HG03175 (cell line): Measurements from ENCODE around the gene DLD.
"Not testable (repeated sequence)": the region's sequence is repeated elsewhere in the genome, so short reads cannot be mapped to it uniquely, and the experiment has no call there.

Source experiments
- ATAC-seq: cut with Tn5 transposase; IDR thresholded peaks from one replicate; pipeline ENCODE4 v1.9.1; 2021; ENCODE audit warnings: mild to moderate bottlenecking, moderate library complexity; ENCODE audit not compliant: unreplicated experiment

DLD gene, protein sequence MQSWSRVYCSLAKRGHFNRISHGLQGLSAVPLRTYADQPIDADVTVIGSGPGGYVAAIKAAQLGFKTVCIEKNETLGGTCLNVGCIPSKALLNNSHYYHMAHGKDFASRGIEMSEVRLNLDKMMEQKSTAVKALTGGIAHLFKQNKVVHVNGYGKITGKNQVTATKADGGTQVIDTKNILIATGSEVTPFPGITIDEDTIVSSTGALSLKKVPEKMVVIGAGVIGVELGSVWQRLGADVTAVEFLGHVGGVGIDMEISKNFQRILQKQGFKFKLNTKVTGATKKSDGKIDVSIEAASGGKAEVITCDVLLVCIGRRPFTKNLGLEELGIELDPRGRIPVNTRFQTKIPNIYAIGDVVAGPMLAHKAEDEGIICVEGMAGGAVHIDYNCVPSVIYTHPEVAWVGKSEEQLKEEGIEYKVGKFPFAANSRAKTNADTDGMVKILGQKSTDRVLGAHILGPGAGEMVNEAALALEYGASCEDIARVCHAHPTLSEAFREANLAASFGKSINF

DNA sequence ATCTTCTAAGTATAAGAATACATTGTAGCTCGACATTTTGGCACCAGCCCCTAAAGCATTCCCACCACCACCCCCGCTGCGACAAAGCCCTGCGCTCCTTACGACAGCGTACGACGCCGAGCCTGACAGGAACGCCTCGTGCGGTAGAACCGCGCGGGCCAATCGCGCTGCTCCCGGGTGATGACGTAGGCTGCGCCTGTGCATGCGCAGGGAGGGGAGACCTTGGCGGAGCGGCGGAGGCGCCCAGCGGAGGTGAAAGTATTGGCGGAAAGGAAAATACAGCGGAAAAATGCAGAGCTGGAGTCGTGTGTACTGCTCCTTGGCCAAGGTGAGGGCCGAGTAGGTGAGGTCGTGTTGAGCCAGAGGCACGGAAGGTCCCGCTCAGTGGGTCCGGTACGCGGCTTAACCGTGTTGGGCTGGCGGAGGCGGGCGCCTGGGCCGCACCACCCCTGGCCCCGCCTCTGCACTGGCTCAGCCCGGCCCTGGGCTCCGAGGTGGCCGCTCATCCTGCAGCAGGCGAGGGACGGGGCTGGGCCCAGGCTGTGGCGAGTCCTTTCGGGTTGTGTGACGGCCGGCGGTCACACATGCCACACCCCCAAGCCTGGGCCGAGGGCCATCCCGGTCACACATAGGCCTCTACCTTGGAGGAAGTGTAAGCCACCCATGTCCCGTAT is at the start of gene DLD:
Gene DLD, plus strand, starts transcription at position 222 of the 674 bp plus-strand sequence. Its CDS starts 68 bp downstream, at position 290.
- peak; percentile 99 for ATAC-seq

DNA sequence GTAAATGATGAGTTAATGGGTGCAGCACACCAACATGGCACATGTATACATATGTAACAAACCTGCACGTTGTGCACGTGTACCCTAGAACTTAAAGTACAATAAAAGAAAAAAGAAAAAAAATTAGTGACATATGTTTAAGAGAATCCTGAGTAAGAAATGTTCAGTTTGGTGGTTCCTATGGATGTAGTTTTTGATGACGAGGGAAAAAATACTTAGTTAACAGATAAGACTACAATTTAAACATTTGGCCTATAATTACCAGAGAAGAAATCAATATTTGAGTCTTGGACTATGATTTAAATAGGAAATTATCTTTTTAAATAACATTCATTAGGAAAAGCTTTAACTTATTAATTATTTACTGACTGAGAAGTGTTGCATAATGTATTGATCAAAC is 48.8 kb upstream of the DLD start:
- ATAC-seq, result no peak

- ATAC-seq, result no peak
These were observed 47.8 kb upstream of the DLD start for GRCh38 chr7:107843184-107843583.

DNA sequence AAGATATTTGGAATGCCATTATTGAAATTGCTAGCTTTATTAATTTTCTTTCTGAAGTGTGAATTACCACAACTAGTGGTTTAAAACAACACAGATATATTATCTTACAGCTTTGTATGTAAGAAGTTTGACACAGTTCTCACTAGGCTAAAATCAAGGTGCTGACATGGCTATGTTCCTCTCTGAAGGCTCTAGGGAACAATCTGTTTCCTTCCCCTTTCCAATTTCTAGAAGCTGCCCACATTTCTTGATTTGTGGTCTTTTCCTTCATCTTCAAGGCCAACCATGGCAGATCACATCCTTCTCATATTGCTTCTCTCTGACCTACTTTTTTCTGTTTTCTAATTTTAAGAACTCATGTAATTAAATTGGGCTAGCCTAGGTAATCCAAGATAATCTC is 44.7 kb upstream of the DLD start:
- ATAC-seq, result no peak

GRCh38 chr7:107847168-107847835 is 43.7 kb upstream of the DLD start:
- ATAC-seq, result no peak

GRCh38 chr7:107847836-107848175 is 43.2 kb upstream of the DLD start:
- ATAC-seq, result not testable (repeated sequence)

- ATAC-seq, result not testable (repeated sequence)
These were observed 42.8 kb upstream of the DLD start for GRCh38 chr7:107848211-107848610.

DNA sequence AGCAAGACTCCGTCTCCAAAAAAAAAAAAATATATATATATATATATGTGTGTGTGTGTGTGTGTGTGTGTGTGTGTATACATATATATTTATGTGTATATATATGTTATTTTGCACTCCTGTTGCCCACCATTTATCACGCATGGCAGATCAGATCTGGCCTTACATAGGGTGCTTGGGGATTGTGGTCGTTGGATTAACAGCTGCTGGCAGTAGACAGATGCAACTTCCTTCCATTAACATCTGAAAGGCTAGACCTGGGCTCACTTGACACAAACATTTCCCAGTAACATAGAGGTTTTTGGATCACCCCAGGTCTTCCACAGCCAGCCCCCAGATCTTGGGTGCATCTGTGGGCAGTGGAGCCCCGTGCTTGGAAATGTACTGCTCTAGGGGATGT is 40.8 kb upstream of the DLD start:
- no peak for ATAC-seq

- ATAC-seq, result no peak
These were observed 40.3 kb upstream of the DLD start for GRCh38 chr7:107850643-107851042.

DNA sequence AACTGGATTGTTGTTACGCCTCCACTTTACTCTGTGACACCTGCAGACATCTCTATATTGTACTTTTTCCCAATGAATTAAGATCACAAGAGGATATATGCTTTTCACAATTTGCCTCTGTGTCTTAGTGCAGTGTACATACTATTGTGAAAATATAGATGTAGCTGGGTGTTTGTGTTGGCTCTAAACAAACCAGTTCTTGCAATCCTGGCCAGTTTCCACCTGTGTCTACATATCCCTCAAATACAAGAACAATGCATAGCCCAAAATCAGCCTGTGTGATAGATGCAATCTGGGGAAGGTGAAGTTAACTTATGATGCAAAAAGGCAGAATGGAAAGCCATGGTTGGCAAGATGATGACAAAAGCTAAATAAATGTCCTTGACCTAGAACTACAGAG is 36.5 kb upstream of the DLD start:
- ATAC-seq, result no peak

DNA sequence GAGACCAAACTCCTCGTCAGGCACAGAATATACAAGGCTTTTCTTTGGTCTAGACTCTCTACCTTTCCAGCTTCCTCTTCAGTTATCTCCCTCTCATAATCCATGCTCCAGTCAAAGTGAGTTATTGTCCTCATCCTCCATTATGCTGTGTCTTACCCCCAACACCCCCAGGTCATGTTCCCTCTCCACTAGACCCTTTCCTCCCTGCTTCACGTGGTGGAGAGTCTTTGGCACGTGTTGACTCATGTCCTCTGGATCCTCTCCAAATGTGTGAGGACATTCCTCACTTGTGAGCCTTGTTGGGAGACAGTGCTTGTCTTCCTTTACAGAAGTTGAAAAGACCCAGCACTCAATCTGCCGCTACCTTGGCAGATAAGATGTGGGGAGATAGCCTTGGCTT is 36.0 kb upstream of the DLD start:
- no peak for ATAC-seq

DNA sequence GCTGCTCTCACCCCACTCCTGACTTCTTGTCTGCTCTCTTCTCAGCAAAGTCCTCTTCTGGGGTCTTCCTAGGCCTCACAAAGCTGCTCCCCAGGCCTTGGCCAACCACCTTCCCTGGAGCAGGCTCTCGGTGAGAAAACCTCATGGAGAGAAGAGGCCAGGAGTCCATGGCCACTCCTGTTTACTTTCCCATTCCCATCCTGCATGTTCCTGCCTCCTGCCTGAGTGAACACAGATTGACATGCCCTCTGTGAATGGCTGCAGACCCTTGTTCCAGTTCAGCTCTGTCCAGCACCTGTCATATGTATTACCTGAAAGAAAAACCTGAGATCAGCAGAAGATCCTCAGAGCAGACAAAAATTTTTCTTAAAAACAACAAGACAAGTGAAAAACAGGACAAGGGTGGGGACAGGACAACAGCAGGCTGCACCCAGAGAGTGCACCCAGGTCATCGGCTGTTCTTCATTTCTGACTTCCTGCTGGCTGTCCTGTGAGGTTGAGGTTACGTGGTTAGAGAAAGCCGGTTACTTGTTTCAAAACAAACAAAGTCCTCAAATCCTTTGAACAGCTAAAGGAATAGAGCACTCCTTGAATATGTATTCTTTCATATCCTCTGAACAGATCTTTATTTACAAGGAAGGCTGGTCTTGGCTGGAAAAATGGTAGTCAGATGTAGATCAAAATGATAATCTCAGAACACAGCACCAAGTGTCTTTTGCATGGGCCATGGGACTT is 34.0 kb upstream of the DLD start:
- ATAC-seq, result no peak

DNA sequence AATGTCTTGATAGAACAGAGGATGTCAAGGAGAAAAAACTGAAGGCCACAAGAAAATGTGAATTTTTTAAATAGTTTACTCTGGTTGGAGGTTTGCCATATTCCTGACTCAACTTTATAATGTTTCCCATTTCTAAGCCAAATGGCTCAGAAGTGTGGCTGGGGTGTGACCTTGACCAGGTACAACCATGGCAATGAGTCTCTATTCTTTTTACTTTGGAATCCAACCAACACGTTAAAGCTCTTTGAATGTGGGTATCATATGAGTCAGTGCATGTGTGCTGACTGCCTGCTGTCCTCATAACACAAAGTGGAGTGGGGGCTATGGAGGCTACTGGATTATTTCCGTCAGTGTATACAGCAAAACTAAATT is 33.5 kb upstream of the DLD start:
- no peak for ATAC-seq

GRCh38 chr7:107858280-107858679 is 32.7 kb upstream of the DLD start:
- ATAC-seq, result no peak

DNA sequence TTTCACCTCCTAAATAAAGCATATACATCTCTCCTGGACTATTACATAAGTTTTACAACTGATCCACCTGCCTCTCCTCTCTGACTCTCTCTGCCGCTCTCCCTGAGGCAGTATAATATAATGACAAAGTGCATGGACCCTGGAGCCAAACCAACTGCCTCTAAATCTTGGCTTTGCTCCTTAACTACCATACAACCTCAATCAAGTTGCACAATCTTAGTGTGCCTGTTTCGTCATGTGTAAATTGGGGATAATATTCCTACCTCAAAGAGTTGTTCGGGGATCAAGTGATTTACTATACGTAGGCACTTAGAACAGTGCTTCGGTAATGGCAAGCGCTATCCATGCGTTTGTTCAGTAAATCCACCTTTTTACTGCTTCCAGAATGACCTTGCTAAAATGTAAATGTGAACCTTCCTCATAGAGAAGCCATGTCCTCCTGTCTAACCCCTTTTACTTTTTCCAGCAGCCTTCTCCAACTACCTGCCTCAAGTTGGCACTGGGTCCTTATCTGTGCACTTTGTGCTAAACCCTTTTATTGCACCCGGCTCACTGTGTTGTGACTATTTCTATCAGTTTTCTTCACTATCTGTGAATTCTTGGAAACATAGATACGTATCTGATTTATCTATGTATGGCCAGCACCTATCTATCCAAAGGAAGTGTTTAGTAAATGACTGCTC is 30.6 kb upstream of the DLD start:
- ATAC-seq, result no peak

GRCh38 chr7:107860981-107861652 is 29.9 kb upstream of the DLD start:
- no peak for ATAC-seq

- ATAC-seq, result no peak
These were observed 24.8 kb upstream of the DLD start for GRCh38 chr7:107865956-107866775.

DNA sequence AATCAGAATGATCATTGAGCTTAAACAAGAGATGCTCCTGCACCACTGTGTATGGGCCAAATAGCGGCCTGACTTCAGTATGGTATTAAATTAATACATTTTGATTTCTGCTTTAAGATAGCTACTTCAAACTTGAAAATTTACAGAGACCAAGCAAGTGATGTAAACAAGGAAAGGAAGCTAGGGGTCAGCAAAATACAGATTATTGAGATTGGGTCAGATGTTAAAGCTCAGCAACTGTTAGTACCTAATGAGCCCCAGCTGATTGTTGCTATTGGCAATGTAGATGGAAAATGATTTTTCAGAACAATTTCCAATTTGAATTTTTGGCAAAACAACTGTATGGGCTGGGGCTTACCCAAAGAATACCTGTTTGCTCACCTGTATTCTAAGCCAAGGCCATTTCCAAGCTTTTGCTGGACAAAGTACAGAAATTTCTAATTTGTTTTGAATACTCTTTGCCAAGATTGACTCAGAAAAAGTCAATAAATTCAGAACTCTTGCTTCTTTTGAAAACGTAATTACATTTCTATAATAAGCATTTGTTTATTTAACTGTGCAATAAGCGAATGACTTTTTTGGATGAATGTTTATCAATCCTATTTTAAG is 23.0 kb upstream of the DLD start:
- no peak for ATAC-seq
